IPS-18c (cell line): ENCODE data around the gene ZMYND8.
"Not testable (repeated sequence)": the region's sequence is repeated elsewhere in the genome, so short reads cannot be mapped to it uniquely, and the experiment has no call there.

Experiments used
- H3K4me3 ChIP-seq: 2 replicates; pipeline ENCODE4 v1.7.0; 2013; ENCODE audit warnings: low read depth, mild to moderate bottlenecking, low read length, moderate library complexity; ENCODE audit not compliant: insufficient read depth
- H3K9me3 ChIP-seq: one replicate; pipeline ENCODE4 v1.6.1; 2013; ENCODE audit warnings: mild to moderate bottlenecking, low read length, moderate library complexity; ENCODE audit not compliant: control insufficient read depth, insufficient read depth

The ZMYND8 gene

GRCh38 chr20:47222468-47223119 lies 133.9 kb downstream of the ZMYND8 start:
- H3K4me3 ChIP-seq: no peak overlapping the region

GRCh38 chr20:47221036-47221625 lies 135.4 kb downstream of the ZMYND8 start:
- Histone ChIP-seq H3K9me3 (no peaks in the 10 kb centered on the region), H3K4me3 (no peak overlapping the region)

More at GRCh38 chr20:47222468-47223119, 133.9 kb downstream of the ZMYND8 start:
- H3K9me3 ChIP-seq: no peaks in the 10 kb centered on the region

GRCh38 chr20:47220161-47220582 lies 136.3 kb downstream of the ZMYND8 start:
- Histone ChIP-seq H3K4me3 (no peak overlapping the region), H3K9me3 (no peaks in the 10 kb centered on the region)

- H3K4me3 ChIP-seq: no peak overlapping the region
- H3K9me3 ChIP-seq: no peaks in the 10 kb centered on the region
These were observed 138.7 kb downstream of the ZMYND8 start for GRCh38 chr20:47217482-47218446.

DNA sequence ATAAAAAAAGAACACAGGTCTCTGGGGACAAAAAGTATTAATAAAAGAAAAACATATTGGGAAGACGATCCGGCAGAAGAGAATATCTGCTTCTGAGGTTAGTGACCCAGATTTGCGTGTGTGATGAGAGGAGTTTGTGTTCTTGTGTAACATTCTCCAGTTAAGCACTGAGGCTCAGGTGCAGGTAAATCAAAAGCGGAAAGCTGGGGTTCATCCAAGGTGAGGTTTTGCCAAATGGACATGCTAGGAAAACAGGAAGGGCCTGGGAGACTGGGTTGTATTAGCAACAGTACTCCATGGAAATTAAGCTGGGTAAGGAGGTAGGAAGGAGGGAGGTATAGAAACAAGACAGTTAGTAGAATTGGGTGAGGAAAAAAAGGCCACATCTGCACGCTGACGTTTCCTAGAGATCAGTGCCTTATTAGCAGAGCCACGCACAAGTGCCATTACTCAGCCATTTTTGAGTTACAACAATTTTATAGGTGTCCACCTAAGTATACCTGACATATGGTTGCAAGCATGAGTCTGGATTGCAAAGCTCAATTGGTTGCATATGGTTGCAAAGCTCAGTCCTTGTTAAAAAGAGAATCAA lies 139.6 kb downstream of the ZMYND8 start:
- Histone ChIP-seq H3K9me3 (no peaks in the 10 kb centered on the region), H3K4me3 (no peak overlapping the region)

DNA sequence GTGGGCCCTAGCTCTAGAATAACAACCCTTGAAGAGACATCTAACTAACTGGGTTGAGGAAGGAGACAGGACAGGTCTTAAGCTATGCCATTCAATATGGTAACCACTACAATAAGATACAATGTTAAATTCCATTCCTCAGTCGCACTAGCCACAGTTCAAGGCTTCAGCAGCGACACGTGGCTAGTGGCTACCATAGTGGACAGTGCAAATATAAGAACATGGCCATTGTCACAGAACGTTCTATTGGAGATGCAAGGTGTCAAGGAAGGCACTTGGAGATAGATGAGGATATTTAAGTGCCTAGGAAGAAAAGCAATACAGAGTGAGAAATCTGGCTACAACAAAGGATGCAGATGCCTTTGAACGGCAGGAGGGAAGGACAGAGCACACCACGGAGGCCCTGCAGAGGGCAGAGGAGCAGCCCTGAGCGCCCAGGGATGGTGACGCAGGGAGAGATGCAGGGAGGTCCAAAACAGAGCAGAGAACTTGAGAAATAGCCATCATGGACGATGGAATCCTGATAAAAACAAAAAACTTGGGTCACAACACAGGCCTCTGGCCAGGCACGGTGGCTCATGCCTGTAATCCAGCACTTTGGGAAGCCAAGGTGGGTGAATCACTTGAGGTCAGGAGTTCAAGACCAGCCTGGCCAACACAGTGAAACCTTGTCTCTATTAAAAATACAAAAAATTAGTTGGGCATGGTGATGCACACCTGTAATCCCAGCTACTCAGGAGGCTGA lies 140.7 kb downstream of the ZMYND8 start:
- no peaks in the 10 kb centered on the region for H3K9me3 ChIP-seq

DNA sequence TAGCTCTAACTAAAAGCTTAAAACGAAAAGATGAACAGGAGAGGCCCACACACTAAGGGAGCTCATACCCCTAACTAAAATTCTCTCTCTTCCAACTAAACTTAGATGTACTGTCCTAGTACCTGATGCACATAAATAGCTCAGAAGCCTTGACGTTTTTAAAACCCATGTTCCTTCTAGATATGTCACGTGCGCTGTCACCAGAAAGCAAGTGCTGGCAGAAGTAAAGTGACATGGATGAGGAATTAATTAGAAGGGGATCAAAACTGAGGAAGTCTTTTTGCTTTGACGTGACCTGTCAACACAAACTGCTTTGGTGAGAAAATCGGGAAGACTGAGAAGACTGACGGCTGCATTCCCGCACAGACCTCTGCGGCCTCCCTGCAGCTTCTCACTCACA lies 142.5 kb downstream of the ZMYND8 start:
- Histone ChIP-seq H3K4me3 (no peak overlapping the region), H3K9me3 (no peaks in the 10 kb centered on the region)

More for the DNA sequence above, 140.7 kb downstream of the ZMYND8 start:
- no peak overlapping the region for H3K4me3 ChIP-seq

GRCh38 chr20:47212606-47213207 lies 143.8 kb downstream of the ZMYND8 start:
- Histone ChIP-seq H3K9me3 (no peaks in the 10 kb centered on the region), H3K4me3 (no peak overlapping the region)

DNA sequence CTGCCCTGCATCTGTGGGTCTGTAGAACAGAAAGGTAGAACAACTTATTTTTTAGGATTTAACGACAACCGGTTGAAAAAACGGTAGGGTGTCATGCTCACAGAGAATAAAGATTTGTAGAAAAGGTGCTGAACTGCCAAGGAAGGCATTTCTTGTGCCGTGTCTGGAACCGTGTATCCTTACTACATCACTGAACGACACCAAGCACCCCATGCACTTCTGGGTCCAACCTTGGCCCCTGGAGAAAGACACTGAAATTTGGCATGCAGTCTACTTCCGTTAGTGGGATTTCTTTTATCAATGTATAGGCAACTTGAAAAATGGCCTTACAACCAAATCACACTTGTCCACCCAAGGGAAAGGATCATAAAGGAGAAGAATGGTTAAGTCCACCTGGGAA lies 145.5 kb downstream of the ZMYND8 start:
- no peak overlapping the region for H3K4me3 ChIP-seq
- no peaks in the 10 kb centered on the region for H3K9me3 ChIP-seq

GRCh38 chr20:47210470-47210869 lies 146.0 kb downstream of the ZMYND8 start:
- H3K9me3 ChIP-seq: no peaks in the 10 kb centered on the region

GRCh38 chr20:47209982-47210381 lies 146.5 kb downstream of the ZMYND8 start:
- H3K9me3 ChIP-seq: no peaks in the 10 kb centered on the region

More at GRCh38 chr20:47210470-47210869, 146.0 kb downstream of the ZMYND8 start:
- no peak overlapping the region for H3K4me3 ChIP-seq

GRCh38 chr20:47208534-47209174 lies 147.8 kb downstream of the ZMYND8 start:
- Histone ChIP-seq H3K4me3 (no peak overlapping the region), H3K9me3 (no peaks in the 10 kb centered on the region)

More at GRCh38 chr20:47209982-47210381, 146.5 kb downstream of the ZMYND8 start:
- no peak overlapping the region for H3K4me3 ChIP-seq

DNA sequence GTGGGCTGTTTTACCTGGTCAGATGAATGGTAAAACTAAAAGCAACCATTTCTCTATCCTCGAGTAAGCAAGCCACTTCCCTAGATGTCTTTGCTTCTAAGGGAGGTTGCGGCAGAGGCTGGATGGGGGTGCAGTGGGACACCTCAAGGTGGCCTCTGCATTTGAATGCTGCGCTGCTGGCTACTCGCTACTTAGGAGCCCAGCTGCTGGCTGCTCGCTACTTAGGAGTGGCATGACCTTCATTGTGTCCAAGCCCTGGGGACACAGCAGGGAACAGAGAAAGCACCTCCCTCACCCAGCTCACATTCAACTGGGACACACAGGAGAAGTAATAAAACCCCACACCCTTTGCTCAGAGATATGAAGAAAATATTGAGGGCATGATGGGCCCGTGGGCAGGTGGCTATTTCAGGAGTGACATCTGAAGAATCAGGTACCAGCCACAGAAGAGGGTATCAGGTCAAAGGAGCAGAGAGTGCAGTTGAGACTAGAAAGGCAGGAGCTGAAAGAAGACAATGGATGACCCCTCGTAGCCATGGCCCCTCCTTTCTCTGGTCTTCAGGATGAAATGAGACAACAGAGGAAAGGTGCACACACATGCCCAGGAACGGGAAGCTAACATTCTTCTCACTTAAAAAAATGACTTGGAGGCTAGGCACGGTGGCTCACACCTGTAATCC lies 149.4 kb downstream of the ZMYND8 start:
- Histone ChIP-seq H3K4me3 (no peak overlapping the region), H3K9me3 (no peaks in the 10 kb centered on the region)

GRCh38 chr20:47206552-47206951 lies 149.9 kb downstream of the ZMYND8 start:
- H3K4me3 ChIP-seq: not testable (repeated sequence)

GRCh38 chr20:47205577-47206123 lies 150.8 kb downstream of the ZMYND8 start:
- H3K4me3 ChIP-seq: no peak overlapping the region
- no peaks in the 10 kb centered on the region for H3K9me3 ChIP-seq

More at GRCh38 chr20:47206552-47206951, 149.9 kb downstream of the ZMYND8 start:
- H3K9me3 ChIP-seq: not testable (repeated sequence)
